Stimulated activated naive CD8-positive, alpha-beta T cell treated with anti-CD3 and anti-CD28 coated beads, Interleukin-15, amount 100 ng/mL, for 72 hours (primary cell): ENCODE measurements around the gene IGLL5.

ENCODE experiments used
- ATAC-seq: fragments of 150-1000 bp; cut with Tn5 transposase; 2 replicates; pipeline ENCODE4 v1.10.0; 2021; ENCODE audit warnings: mild to moderate bottlenecking, moderate library complexity
- DNase-seq, 2 donors: peaks; one replicate each; pipeline ENCODE4 v3.0.0; 2021 to 2022
- H3K27ac Mint-ChIP-seq, 2 donors: one replicate each; pipeline ENCODE4 v1.8.0; 2022; ENCODE audit warnings: mild to moderate bottlenecking in 2 of 2, mixed read lengths in 2 of 2, moderate library complexity in 2 of 2
- H3K27me3 Mint-ChIP-seq: one replicate; pipeline ENCODE4 v1.8.0; 2022; ENCODE audit warnings: mixed read lengths
- H3K4me1 Mint-ChIP-seq: one replicate; pipeline ENCODE4 v1.8.0; 2022; ENCODE audit warnings: mild to moderate bottlenecking, mixed read lengths
- H3K4me3 Mint-ChIP-seq, 2 donors: one replicate each; pipeline ENCODE4 v1.8.0; 2022; ENCODE audit warnings: mild to moderate bottlenecking in 2 of 2, mixed read lengths in 2 of 2, moderate library complexity in 1 of 2
- H3K9me3 Mint-ChIP-seq, 2 donors: one replicate each; pipeline ENCODE4 v1.8.0; 2022; ENCODE audit warnings: mixed read lengths in 2 of 2

IGLL5 gene

GRCh38 chr22:22877523-22878210, 9.9 kb upstream of the IGLL5 start:
- ATAC-seq (no peak), DNase-seq (peak; percentile 48 to 61)
- Mint-ChIP-seq H3K27me3 (peaks cover 26% of the 10 kb centered on the region), H3K9me3 (peaks cover 0 to 14% of the 10 kb centered on the region in 2 donors), H3K27ac (no peak overlapping the region), H3K4me1 (peaks cover 8% of the 10 kb centered on the region), H3K4me3 (no peak overlapping the region)

GRCh38 chr22:22878211-22878570, 9.4 kb upstream of the IGLL5 start:
- Mint-ChIP-seq H3K27me3 (peaks cover 29% of the 10 kb centered on the region), H3K9me3 (peaks cover 0 to 14% of the 10 kb centered on the region in 2 donors), H3K4me3 (no peak overlapping the region), H3K4me1 (peaks cover 11% of the 10 kb centered on the region), H3K27ac (no peak overlapping the region)
- ATAC-seq (no peak), DNase-seq (no peak)

GRCh38 chr22:22878801-22879674, 8.6 kb upstream of the IGLL5 start:
- Mint-ChIP-seq H3K4me3 (no peak overlapping the region), H3K27me3 (peaks cover 29% of the 10 kb centered on the region), H3K4me1 (peaks cover 19% of the 10 kb centered on the region), H3K27ac (peak overlapping the region in 1 of 2 donors; percentile 19), H3K9me3 (peaks cover 0 to 6% of the 10 kb centered on the region in 2 donors)
- no peak for ATAC-seq
- no peak for DNase-seq

GRCh38 chr22:22879675-22880155, 7.9 kb upstream of the IGLL5 start:
- Mint-ChIP-seq H3K4me3 (no peak overlapping the region), H3K4me1 (peaks cover 25% of the 10 kb centered on the region), H3K27ac (no peak overlapping the region), H3K9me3 (peaks cover 0 to 2% of the 10 kb centered on the region in 2 donors), H3K27me3 (peaks cover 29% of the 10 kb centered on the region)
- DNase-seq (no peak), ATAC-seq (no peak)

GRCh38 chr22:22880645-22881044, 7.0 kb upstream of the IGLL5 start:
- DNase-seq (no peak), ATAC-seq (no peak)
- H3K27me3 Mint-ChIP-seq: peaks cover 32% of the 10 kb centered on the region
- no peak overlapping the region for H3K4me3 Mint-ChIP-seq
- no peak overlapping the region for H3K27ac Mint-ChIP-seq
- H3K4me1 Mint-ChIP-seq: peaks cover 35% of the 10 kb centered on the region
- H3K9me3 Mint-ChIP-seq: no peaks in the 10 kb centered on the region

GRCh38 chr22:22881116-22882000, 6.3 kb upstream of the IGLL5 start:
- DNase-seq: no peak
- no peak for ATAC-seq
- Mint-ChIP-seq H3K27me3 (peaks cover 40% of the 10 kb centered on the region), H3K27ac (no peak overlapping the region), H3K4me1 (peaks cover 38% of the 10 kb centered on the region), H3K4me3 (no peak overlapping the region), H3K9me3 (no peaks in the 10 kb centered on the region)

- DNase-seq (no peak), ATAC-seq (no peak)
- Mint-ChIP-seq H3K4me3 (no peak overlapping the region), H3K27ac (no peak overlapping the region), H3K9me3 (no peaks in the 10 kb centered on the region), H3K4me1 (peaks cover 38% of the 10 kb centered on the region), H3K27me3 (peaks cover 48% of the 10 kb centered on the region)
Observed at GRCh38 chr22:22882033-22882717, 5.4 kb upstream of the IGLL5 start.

- H3K9me3 Mint-ChIP-seq: no peaks in the 10 kb centered on the region
- DNase-seq: no peak
- H3K27ac Mint-ChIP-seq: no peak overlapping the region
- peaks cover 38% of the 10 kb centered on the region for H3K4me1 Mint-ChIP-seq
- no peak for ATAC-seq
- peaks cover 51% of the 10 kb centered on the region for H3K27me3 Mint-ChIP-seq
- no peak overlapping the region for H3K4me3 Mint-ChIP-seq
Observed at GRCh38 chr22:22883090-22883727, 4.4 kb upstream of the IGLL5 start.

- ATAC-seq (peak; percentile 61), DNase-seq (peak; percentile 66 to 72)
- Mint-ChIP-seq H3K27ac (no peak overlapping the region), H3K27me3 (peaks cover 51% of the 10 kb centered on the region), H3K4me1 (peaks cover 38% of the 10 kb centered on the region), H3K4me3 (peak overlapping the region in 1 of 2 donors; percentile 29), H3K9me3 (no peaks in the 10 kb centered on the region)
Observed at GRCh38 chr22:22884010-22884887, 3.4 kb upstream of the IGLL5 start.

GRCh38 chr22:22884888-22885840, 2.5 kb upstream of the IGLL5 start:
- DNase-seq (peak; percentile 49 to 76), ATAC-seq (peak; percentile 91)
- peaks cover 51% of the 10 kb centered on the region for H3K27me3 Mint-ChIP-seq
- peaks cover 38% of the 10 kb centered on the region for H3K4me1 Mint-ChIP-seq
- H3K27ac Mint-ChIP-seq: no peak overlapping the region
- H3K4me3 Mint-ChIP-seq: no peak overlapping the region
- no peaks in the 10 kb centered on the region for H3K9me3 Mint-ChIP-seq

- H3K27ac Mint-ChIP-seq: no peak overlapping the region
- H3K4me1 Mint-ChIP-seq: peaks cover 38% of the 10 kb centered on the region
- no peak overlapping the region for H3K4me3 Mint-ChIP-seq
- ATAC-seq: no peak
- H3K27me3 Mint-ChIP-seq: peaks cover 58% of the 10 kb centered on the region
- DNase-seq: no peak
- no peaks in the 10 kb centered on the region for H3K9me3 Mint-ChIP-seq
Observed at GRCh38 chr22:22886546-22886945, 1.1 kb upstream of the IGLL5 start.

- DNase-seq (no peak), ATAC-seq (no peak)
- Mint-ChIP-seq H3K9me3 (no peaks in the 10 kb centered on the region), H3K4me1 (peaks cover 22% of the 10 kb centered on the region), H3K4me3 (no peak overlapping the region), H3K27me3 (peaks cover 61% of the 10 kb centered on the region), H3K27ac (no peak overlapping the region)
Observed at GRCh38 chr22:22888571-22889353, 1.1 kb downstream of the IGLL5 start.
